Measurements from ENCODE around the gene ZNF808.
"Not testable (repeated sequence)": the region's sequence is repeated elsewhere in the genome, so short reads cannot be mapped to it uniquely, and the experiment has no call there.

Gene ZNF808

GRCh38 chr19:52535771-52536447, 8.4 kb downstream of the ZNF808 start:
- DNase-seq (ENCODE audit: low read depth), result peak; percentile 88

- DNase-seq (ENCODE audit: low read depth), result no peak
Measured at GRCh38 chr19:52536448-52536800, 9.0 kb downstream of the ZNF808 start.

- not testable (repeated sequence) for DNase-seq (ENCODE audit: low read depth)
Measured at GRCh38 chr19:52538815-52539214, 11.3 kb downstream of the ZNF808 start.

- DNase-seq (ENCODE audit: low read depth), result not testable (repeated sequence)
Measured at GRCh38 chr19:52541176-52541575, 13.7 kb downstream of the ZNF808 start.

- no peak for DNase-seq (ENCODE audit: low read depth)
Measured at GRCh38 chr19:52541608-52542007, 14.1 kb downstream of the ZNF808 start.

- DNase-seq (ENCODE audit: low read depth), result not testable (repeated sequence)
Measured at GRCh38 chr19:52542541-52542940, 15.1 kb downstream of the ZNF808 start.

- DNase-seq (ENCODE audit: low read depth), result no peak
Measured at GRCh38 chr19:52542984-52543664, 15.7 kb downstream of the ZNF808 start.

- no peak for DNase-seq (ENCODE audit: low read depth)
Measured at GRCh38 chr19:52554216-52554971, 26.9 kb downstream of the ZNF808 start.

- DNase-seq (ENCODE audit: low read depth), result no peak
Measured at GRCh38 chr19:52557231-52557995, 29.9 kb downstream of the ZNF808 start.

- not testable (repeated sequence) for DNase-seq (ENCODE audit: low read depth)
Measured at GRCh38 chr19:52558732-52559445, 31.4 kb downstream of the ZNF808 start.

- not testable (repeated sequence) for DNase-seq (ENCODE audit: low read depth)
Measured at GRCh38 chr19:52561611-52562010, 34.1 kb downstream of the ZNF808 start.

GRCh38 chr19:52566121-52566520, 38.7 kb downstream of the ZNF808 start:
- DNase-seq (ENCODE audit: low read depth), result no peak

- DNase-seq (ENCODE audit: low read depth), result no peak
Measured at GRCh38 chr19:52566588-52566987, 39.1 kb downstream of the ZNF808 start.

- no peak for DNase-seq (ENCODE audit: low read depth)
Measured at GRCh38 chr19:52567921-52568320, 40.5 kb downstream of the ZNF808 start.

- not testable (repeated sequence) for DNase-seq (ENCODE audit: low read depth)
Measured at GRCh38 chr19:52569638-52569999, 42.2 kb downstream of the ZNF808 start.

GRCh38 chr19:52570000-52570861, 42.8 kb downstream of the ZNF808 start, which contains the start of gene ZNF701:
TSS of gene ZNF701 (plus strand) at chr19:52570287. CDS start at chr19:52574148, 3,861 bp downstream.
- DNase-seq (ENCODE audit: low read depth), result peak; percentile 88

GRCh38 chr19:52584736-52585440, 57.4 kb downstream of the ZNF808 start:
- DNase-seq (ENCODE audit: low read depth), result no peak

GRCh38 chr19:52585604-52586003, 58.1 kb downstream of the ZNF808 start:
- DNase-seq (ENCODE audit: low read depth), result no peak

GRCh38 chr19:52590728-52591127, 63.3 kb downstream of the ZNF808 start:
- DNase-seq (ENCODE audit: low read depth), result no peak

GRCh38 chr19:52592301-52592700, 64.8 kb downstream of the ZNF808 start:
- DNase-seq (ENCODE audit: low read depth), result no peak

Measured in stimulated activated CD8-positive, alpha-beta memory T cell treated with anti-CD3 and anti-CD28 coated beads, Interleukin-7, amount 100 ng/mL, for 24 hours (primary cell).